ENCODE results near the gene DIP2C.

DIP2C gene

DNA sequence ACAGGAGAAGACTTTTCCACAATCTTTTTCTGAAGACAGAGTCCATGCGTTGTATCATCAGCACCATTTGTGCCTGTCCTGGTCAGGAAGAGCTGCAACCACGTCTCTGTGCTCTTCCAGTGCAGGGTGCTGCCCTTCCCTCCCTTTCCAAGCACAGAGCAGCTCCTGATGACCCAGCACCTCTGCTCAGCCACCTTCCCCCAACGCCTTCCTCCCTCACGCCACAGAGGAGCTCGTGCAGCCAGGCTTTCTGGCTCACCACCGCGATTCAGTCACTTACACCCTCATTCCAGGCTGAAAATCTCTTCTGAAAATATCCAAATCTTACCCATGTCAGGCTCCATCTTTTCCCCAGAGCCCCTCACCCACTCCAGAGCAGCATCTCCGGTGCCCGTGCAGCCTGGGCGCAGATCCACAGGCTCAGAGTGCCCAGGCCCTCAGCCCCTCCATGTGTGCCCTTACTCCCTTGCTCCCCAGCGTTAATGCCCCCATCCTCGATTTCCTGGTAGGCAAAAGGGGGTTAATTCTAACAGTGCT lies 181.5 kb downstream of the DIP2C start:
- DNase-seq = no peak

GRCh38 chr10:507355-507699 lies 182.1 kb downstream of the DIP2C start:
- DNase-seq = no peak

DNA sequence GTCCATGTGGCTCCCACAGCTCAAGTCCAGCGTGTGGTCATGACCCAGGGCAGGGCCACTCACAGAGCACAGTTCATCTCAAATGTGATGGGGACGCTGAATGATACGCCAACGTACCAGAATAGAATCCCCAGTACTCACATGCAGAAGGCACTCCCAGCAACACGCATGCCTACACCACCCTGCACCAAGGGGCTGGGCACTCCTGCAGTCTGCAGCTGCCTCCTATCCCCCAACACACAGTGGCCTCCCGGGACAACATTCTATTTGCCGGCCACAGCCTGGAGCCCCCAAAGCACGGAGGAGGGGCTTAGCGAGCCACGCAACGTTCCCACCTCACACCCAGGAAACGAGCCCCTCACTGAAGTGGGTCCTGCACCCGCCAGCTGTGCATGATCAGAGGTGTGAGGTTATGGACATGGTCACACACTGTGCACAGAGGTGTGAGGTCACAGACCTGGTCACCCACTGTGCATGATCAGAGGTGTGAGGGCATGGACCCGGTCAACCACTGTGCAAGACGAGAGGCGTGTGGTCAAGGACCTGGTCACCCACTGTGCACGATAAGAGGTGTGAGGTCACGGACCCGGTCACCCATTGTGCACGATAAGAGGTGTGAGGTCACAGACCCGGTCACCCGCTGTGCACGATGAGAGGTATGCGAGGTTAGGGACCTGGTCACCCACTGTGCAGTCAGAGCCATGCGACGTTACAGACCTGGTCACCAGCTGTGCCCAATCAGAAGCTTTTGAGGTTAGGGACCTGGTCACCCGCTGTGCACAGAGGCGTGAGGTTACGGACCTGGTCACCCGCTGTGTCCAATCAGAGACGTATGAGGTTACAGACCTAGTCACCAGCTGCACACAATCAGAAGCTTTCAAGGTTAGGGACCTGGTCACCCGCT lies 182.8 kb downstream of the DIP2C start:
- no peak for DNase-seq

- no peak for DNase-seq
Observed at GRCh38 chr10:505419-505818, 184.0 kb downstream of the DIP2C start.

GRCh38 chr10:504806-505205 lies 184.7 kb downstream of the DIP2C start:
- no peak for DNase-seq

DNA sequence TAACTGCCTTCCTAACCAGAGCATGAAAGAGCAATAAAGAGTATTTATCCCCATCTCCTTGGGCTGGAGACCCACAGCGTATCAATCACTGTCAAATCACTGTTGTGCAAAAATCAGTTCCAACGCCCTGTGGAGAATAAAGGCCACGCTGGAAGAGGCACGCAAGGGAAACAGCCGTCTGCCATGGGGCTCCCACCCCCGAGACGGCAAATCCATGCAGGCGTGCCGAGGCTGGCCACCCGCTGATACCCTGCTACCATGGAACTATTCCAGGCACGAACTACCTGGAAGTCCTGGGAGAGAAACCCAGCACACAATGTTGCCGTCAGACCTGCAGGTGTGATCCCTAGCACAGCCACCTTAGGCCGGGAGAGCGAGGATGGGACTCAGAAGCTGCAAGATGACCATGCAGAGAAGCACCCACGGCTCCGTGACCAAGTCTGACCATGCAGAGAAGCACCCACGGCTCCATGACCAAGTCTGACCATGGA lies 185.3 kb downstream of the DIP2C start:
- DNase-seq = no peak

- DNase-seq = no peak
Observed at GRCh38 chr10:501596-501995, 187.9 kb downstream of the DIP2C start.

- DNase-seq = no peak
Observed at GRCh38 chr10:500876-501275, 188.6 kb downstream of the DIP2C start.

DNA sequence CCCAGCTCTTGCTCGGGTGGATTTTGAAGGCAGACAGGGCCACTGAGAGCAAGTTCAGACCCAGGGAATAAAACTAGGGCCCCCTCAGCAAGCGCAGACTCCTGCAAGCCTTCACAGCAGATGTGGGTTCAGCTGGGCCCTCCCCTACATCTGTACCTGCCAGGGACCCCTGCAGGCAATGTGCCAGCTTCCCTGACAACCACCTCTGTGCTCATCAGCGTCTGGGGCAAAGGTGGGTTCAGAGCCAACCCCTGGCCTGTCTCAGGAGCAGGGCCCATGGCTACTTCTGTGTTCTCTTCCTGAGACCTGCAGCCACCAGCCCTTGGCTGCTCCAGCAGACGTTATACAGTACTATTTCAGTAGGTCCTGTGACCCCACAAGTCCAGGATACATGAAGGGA lies 189.5 kb downstream of the DIP2C start:
- no peak for DNase-seq

DNA sequence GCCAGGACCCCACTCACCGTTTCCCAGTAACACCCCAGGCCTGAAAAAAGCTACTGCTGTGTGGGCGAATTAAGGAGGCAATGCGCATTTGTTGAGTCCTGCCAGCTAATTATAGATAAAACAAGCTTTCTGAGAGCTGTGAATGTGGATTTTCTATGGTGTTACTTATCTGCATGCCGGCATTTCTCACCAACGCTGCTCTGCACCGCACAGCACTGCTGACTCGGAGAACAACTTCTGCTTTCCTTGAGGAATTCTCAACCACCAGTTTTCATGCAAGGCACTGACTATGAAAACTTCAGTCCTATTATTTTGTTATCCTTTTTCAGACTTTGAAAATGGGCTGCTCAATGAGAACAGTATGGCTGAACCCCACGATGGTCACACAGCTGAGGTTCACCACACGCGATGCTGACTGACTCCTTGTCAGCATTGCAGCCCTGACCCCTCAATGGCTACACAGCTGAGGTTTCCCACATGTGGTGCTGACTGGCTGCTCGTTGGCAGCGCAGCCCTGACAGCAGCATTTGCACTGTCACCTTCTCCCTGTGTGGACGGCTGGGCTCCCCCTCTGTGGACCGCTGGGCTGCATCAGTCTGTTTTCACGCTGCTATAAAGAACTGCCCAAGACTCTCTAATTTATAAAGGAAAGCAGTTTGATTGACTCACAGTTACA lies 190.6 kb downstream of the DIP2C start:
- DNase-seq = no peak

DNA sequence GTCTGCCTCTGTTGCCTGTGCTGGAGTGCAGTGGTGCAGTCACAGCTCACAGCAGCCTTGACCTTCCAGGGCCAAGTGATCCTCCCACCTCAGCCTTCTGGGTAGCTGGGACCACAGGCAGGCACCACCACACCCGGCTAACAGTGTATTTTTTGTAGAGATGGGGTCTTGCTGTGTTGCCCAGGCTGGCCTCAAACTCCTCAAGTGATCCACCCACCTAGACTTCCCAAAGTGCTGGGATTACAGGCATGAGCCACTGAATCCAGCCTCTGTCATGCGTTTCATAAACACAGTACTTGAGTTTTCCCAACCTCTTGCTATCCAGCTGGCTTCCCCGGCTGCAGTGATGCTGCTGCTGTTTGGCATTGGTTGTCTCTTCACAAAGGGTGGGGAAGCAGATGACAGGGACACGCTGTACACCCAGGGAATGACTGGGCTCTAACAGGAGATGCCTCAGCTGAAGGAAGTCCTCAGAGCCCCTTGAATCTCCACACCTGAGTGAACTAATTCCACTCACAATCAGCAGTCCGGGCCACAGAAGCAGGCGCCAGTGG lies 191.5 kb downstream of the DIP2C start:
- DNase-seq = no peak

GRCh38 chr10:497289-497688 lies 192.2 kb downstream of the DIP2C start:
- DNase-seq = no peak

DNA sequence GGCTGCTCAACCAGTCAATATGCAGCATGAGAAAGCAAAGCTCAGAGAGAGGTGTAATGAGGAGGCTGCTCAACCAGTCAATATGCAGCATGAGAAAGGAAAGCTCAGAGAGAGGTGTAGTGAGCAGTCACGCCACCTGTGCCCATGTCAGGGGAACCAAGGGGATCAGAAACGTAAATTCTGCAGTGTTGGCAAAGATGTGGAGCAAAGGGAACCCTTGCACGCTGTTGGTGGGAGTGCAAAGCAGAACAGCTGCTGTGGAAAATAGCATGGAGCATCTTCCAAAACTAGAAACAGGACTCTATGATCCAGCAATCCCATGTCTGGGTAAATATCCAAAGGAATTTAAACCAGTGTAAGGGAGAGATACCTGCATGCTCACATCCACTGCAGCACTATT lies 194.9 kb downstream of the DIP2C start:
- DNase-seq = no peak

DNA sequence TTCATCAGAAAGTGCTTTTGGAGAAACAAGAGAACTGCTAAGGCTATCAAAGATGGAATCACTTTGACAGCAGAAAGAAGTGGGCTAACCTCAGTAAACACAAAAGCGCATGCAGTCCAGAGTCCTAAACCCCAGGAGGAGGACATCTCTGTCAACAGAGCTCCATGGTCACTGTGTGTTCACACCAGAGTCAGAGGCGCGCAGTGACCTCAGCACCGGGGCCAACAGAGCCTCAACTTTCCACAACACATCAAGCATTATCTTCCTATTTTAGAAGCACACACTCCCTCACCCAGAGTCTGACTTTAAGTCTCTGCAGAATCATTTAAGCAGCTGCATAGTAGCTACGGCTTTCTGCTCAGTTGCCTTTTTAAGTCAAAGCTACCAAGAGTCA lies 195.3 kb downstream of the DIP2C start:
- no peak for DNase-seq

- no peak for DNase-seq
Observed at GRCh38 chr10:493391-494148, 195.9 kb downstream of the DIP2C start.

DNA sequence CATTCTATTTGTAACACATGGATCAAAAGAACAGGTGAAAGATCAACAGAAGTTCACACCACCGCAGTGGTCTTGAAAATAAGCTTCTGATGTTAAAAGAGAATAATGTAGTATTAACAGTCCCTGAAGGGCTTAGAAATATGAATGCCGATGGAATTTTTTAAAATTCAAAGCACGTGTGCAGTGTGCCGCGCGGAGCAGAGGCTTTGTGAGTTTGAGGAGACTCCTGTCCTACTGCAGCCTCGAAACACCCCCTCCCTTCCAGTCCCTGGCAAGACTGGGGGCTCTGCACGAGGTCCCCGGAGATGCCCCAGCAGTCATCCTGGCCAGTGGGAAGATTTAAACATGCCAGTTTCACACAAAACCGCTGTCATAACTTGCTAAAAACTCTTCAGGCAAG lies 196.6 kb downstream of the DIP2C start:
- no peak for DNase-seq

DNA sequence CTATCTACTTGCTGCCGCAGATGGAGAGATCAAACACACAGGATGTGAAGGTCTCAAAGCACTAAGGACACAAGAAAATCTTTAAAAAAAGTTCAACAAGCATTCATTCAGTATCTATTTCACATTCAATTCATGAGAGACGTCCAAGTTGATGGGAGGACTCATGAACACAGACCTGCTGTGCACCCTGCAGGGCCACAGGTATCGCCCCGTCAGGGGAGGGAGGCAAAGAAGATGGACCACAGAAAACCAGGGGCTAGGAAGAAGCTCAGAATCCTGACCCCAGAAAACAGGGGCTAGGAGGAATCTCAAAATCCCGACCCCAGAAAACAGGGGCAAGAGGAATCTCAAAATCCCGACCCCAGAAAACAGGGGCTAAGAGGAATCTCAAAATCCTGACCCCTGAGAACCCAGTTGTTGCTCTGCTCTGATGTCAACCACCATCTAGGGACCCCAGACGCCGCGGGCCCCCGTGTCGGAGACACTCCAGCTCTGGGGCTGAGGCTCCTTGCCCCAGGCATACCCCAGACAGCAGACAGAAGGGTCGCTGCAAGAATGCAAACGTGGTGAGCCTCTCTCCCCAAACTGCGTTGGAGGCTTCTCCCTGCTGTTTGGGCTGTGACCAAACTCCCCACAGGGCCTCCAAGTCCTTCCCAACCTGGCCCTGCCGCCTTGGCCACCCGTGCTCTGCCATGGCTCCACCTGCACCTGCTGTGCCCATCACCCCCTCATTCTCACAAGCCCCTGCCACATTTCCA lies 197.6 kb downstream of the DIP2C start:
- no peak for DNase-seq

DNA sequence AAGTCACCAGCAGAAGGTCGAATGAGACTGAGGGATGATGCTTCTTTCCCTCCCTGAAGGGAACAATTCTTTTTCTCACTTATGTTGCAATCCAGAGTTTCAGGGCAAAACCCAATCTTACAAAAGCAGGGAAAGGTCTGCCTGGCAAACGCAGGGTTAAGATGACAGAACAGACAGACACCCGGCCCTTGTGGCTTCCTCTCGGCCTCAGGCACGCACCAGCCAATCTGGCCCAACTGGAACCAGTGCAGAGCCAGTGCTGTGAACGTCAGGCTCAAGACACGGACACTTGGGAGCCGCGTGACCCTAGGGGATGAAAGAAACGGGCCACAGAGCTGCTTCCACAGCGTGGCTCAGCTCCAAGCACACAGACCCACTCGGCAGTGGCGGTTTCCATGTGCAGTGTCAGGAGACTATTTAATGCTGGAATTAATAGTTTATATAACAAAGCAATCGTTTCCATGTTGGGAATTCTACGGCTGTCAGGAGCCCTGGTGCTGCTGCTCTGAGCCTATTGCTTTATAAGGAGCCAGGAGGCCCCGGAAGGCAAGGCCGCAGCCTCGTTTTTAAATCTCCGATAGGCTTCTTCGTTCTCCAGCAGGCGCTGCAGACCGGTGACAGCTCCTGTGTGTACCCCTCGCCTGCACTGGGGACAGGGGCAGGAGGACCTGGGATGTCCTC lies 198.4 kb downstream of the DIP2C start:
- no peak for DNase-seq

DNA sequence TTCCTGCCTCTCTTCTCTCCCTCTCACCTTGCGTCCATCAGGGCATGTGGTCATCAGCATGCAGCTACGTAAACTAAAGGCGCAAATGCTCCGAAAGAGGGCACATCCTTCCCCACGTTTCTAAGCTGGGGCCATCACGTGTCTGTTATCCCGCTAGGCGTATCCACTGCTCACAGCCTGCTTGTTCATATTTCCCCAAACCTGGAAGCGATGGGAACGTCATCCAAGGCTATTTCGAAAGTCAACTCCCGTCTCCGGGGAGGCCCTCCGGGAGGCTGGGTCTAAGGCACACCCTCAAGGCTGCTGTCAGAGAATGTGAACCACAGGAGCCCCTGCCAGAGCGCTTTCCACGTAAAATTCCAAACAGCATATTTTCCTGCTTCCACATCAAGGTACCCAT lies 199.2 kb downstream of the DIP2C start:
- DNase-seq = no peak

GRCh38 chr10:489330-489729 lies 200.1 kb downstream of the DIP2C start:
- DNase-seq = no peak

DNA sequence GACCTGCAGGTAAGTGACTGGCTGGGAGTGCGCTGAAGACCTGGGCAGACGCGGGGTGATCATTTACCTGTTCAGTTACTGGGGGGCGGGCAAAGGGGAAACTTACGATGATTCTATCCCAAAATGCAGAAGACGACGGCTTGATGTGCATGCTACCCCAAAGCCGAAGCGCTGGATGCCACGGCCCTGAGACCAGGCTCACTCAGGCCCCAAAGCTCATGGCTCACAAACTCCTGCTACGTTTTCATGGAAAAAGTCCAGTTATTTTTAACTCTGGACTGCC lies 200.6 kb downstream of the DIP2C start:
- DNase-seq = no peak

All from stimulated activated CD8-positive, alpha-beta memory T cell treated with anti-CD3 and anti-CD28 coated beads, Interleukin-4, amount 100 ng/mL, for 48 hours (primary cell).